H1 (cell line): Measurements from ENCODE around the gene NAV2. TPM values are rescaled to one million over a fixed set of nuclear protein-coding genes. Genes with fewer than 3 reads are reported as not detected.

Source experiments
- CTCF ChIA-PET: fragments of 300-600 bp; sonication (Branson Sonifier 250); formaldehyde crosslinking; loops from one replicate; lab custom pipeline; 2021; ENCODE audit not compliant: partially characterized antibody; lab: Charles Lee
- POLR2A ChIA-PET: fragments of 300-600 bp; sonication (Branson Sonifier 250); formaldehyde crosslinking; loops from one replicate; lab custom pipeline; 2021; ENCODE audit warnings: inconsistent platforms; ENCODE audit not compliant: partially characterized antibody; lab: Charles Lee
- DNase-seq, 2 experiments: peaks; one replicate each; pipeline versions ENCODE4 v3.0.0 to v3.0.0-alpha.2; 2010 to 2022; ENCODE audit warnings: low spot score in 2 of 2, low read depth in 1 of 2, mixed read lengths in 1 of 2
- FAIRE-seq: peaks from 2 replicates; lab custom pipeline; 2011; peaks lifted over from hg19 to GRCh38; lab: Jason Lieb, UNC
- H2AFZ ChIP-seq: 2 replicates; pipeline ENCODE4 v1.8.1; 2012; ENCODE audit warnings: low read length, inconsistent platforms
- H2AK5ac ChIP-seq: 2 replicates; pipeline ENCODE4 v1.6.1; 2013; ENCODE audit warnings: low read depth, low read length
- H2BK120ac ChIP-seq: replicated peaks from 2 replicates; pipeline ENCODE3; 2013; ENCODE audit warnings: low read depth, low read length, inconsistent platforms
- H2BK12ac ChIP-seq: 2 replicates; pipeline ENCODE4 v1.6.1; 2013; ENCODE audit warnings: low read depth, low read length
- H2BK15ac ChIP-seq: 2 replicates; pipeline ENCODE4 v1.6.1; 2013; ENCODE audit warnings: low read length
- H2BK20ac ChIP-seq: 2 replicates; pipeline ENCODE4 v1.6.1; 2013; ENCODE audit warnings: low read length
- H2BK5ac ChIP-seq: 2 replicates; pipeline ENCODE4 v1.6.1; 2013; ENCODE audit warnings: low read depth, low read length
- H3K14ac ChIP-seq: 2 replicates; pipeline ENCODE4 v1.6.1; 2013; ENCODE audit warnings: inconsistent platforms; ENCODE audit not compliant: insufficient read length
- H3K18ac ChIP-seq: 2 replicates; pipeline ENCODE4 v1.6.1; 2013; ENCODE audit warnings: low read length; ENCODE audit errors: extremely low read depth
- H3K23ac ChIP-seq: 2 replicates; pipeline ENCODE4 v1.6.1; 2013; ENCODE audit warnings: inconsistent platforms; ENCODE audit not compliant: insufficient read length
- H3K23me2 ChIP-seq: 2 replicates; pipeline ENCODE4 v1.6.1; 2013; ENCODE audit warnings: low read depth, low read length
- H3K27ac ChIP-seq: 2 replicates; pipeline ENCODE4 v1.6.1; 2011; ENCODE audit warnings: low read depth, low read length, inconsistent platforms
- H3K27me3 ChIP-seq, 4 experiments: replicated peaks in 1 of 4; 1 replicate in 1 of 4; 2 replicates in 3 of 4; pipeline versions ENCODE4 v1.6.1 to v1.8.1; 2011 to 2013; ENCODE audit warnings: low read length in 3 of 4, mild to moderate bottlenecking in 3 of 4, inconsistent platforms in 2 of 4, mixed read lengths in 2 of 4, moderate library complexity in 1 of 4; ENCODE audit not compliant: control insufficient read depth in 3 of 4, insufficient read depth in 3 of 4; ENCODE audit errors: extremely low read depth in 1 of 4
- H3K36me3 ChIP-seq, 4 experiments: 2 replicates each; pipeline versions ENCODE4 v1.6.1 to v1.8.1; 2011 to 2013; ENCODE audit warnings: mild to moderate bottlenecking in 4 of 4, low read length in 3 of 4, moderate library complexity in 2 of 4, control low read depth in 1 of 4, inconsistent platforms in 1 of 4; ENCODE audit not compliant: insufficient read depth in 4 of 4, control insufficient read depth in 2 of 4
- H3K4ac ChIP-seq: replicated peaks from 2 replicates; pipeline ENCODE3; 2013; ENCODE audit warnings: low read length, low read depth, mixed read lengths, inconsistent platforms; ENCODE audit not compliant: insufficient read length
- H3K4me1 ChIP-seq, 4 experiments: replicated peaks in 1 of 4; 1 replicate in 1 of 4; 2 replicates in 3 of 4; pipeline versions ENCODE4 v1.6.1 to v1.8.1; 2011 to 2013; ENCODE audit warnings: low read length in 3 of 4, inconsistent platforms in 2 of 4, mixed read lengths in 1 of 4; ENCODE audit not compliant: insufficient read depth in 4 of 4, control insufficient read depth in 3 of 4
- H3K4me2 ChIP-seq, 2 experiments: 2 replicates each; pipeline versions ENCODE4 v1.6.1 to v1.8.1; 2011 to 2013; ENCODE audit warnings: low read depth in 2 of 2, low read length in 2 of 2, control low read depth in 1 of 2, inconsistent platforms in 1 of 2, mild to moderate bottlenecking in 1 of 2; ENCODE audit not compliant: insufficient read depth in 1 of 2
- H3K4me3 ChIP-seq, 4 experiments: fragments of 200-600, 300-600 bp in 1 of 4; sonication (generic), shearing (Covaris generic), sonication (Bioruptor Twin) in 1 of 4; 2 replicates each; pipeline versions ENCODE4 v1.5.1 to v1.8.1; 2011 to 2016; ENCODE audit warnings: low read length in 4 of 4, low read depth in 3 of 4, control low read depth in 2 of 4, inconsistent platforms in 2 of 4, mild to moderate bottlenecking in 2 of 4, mixed read lengths in 1 of 4, moderate library complexity in 1 of 4; ENCODE audit not compliant: insufficient read depth in 2 of 4; ENCODE audit errors: extremely low read depth in 1 of 4
- H3K56ac ChIP-seq: replicated peaks from 2 replicates; pipeline ENCODE3; 2013; ENCODE audit warnings: low read depth, mild to moderate bottlenecking, mixed read lengths, low read length, inconsistent platforms; ENCODE audit not compliant: insufficient read length
- H3K79me1 ChIP-seq: 2 replicates; pipeline ENCODE4 v1.6.1; 2013; ENCODE audit warnings: low read depth, low read length, control low read depth
- H3K79me2 ChIP-seq, 2 experiments: 2 replicates each; pipeline versions ENCODE4 v1.6.1 to v1.8.1; 2012 to 2013; ENCODE audit warnings: low read length in 2 of 2, mild to moderate bottlenecking in 2 of 2, inconsistent platforms in 1 of 2; ENCODE audit not compliant: insufficient read depth in 2 of 2, control insufficient read depth in 1 of 2
- H3K9ac ChIP-seq, 4 experiments: replicated peaks in 1 of 4; 1 replicate in 1 of 4; 2 replicates in 3 of 4; pipeline versions ENCODE4 v1.6.1 to v1.8.1; 2011 to 2013; ENCODE audit warnings: low read depth in 3 of 4, low read length in 3 of 4, control low read depth in 2 of 4, mild to moderate bottlenecking in 2 of 4, moderate library complexity in 2 of 4, inconsistent platforms in 1 of 4; ENCODE audit errors: extremely low read depth in 1 of 4
- H3K9me3 ChIP-seq, 2 experiments: 2 replicates each; pipeline versions ENCODE4 v1.6.1 to v1.8.1; 2012 to 2013; ENCODE audit warnings: mild to moderate bottlenecking in 2 of 2, moderate library complexity in 2 of 2, control low read depth in 1 of 2, inconsistent platforms in 1 of 2, low read depth in 1 of 2, low read length in 1 of 2, mixed read lengths in 1 of 2; ENCODE audit not compliant: insufficient read depth in 2 of 2
- H4K20me1 ChIP-seq, 2 experiments: replicated peaks in 1 of 2; 2 replicates each; pipeline versions ENCODE3 to v1.8.1; 2011 to 2013; ENCODE audit warnings: inconsistent platforms in 2 of 2, low read length in 2 of 2, mild to moderate bottlenecking in 1 of 2; ENCODE audit not compliant: insufficient read depth in 2 of 2, control insufficient read depth in 1 of 2
- H4K5ac ChIP-seq: 2 replicates; pipeline ENCODE4 v1.6.1; 2013; ENCODE audit warnings: low read length, low read depth, mixed read lengths, inconsistent platforms; ENCODE audit not compliant: insufficient read length
- H4K8ac ChIP-seq: 2 replicates; pipeline ENCODE4 v1.8.0; 2013; ENCODE audit warnings: mild to moderate bottlenecking, moderate library complexity, low read length, inconsistent platforms; ENCODE audit not compliant: insufficient read depth; ENCODE audit errors: extremely low read depth
- H4K91ac ChIP-seq: replicated peaks from 2 replicates; pipeline ENCODE3; 2013; ENCODE audit warnings: low read length, mixed read lengths, inconsistent platforms; ENCODE audit not compliant: insufficient read length
- JUND ChIP-seq: IDR thresholded peaks from 2 replicates; pipeline ENCODE4 v1.6.1; 2011; ENCODE audit warnings: mild to moderate bottlenecking, improper control_type of control experiment, low read length
- NANOG ChIP-seq: IDR thresholded peaks from 2 replicates; pipeline ENCODE4 v1.6.1; 2011; ENCODE audit warnings: low read length, low read depth, mild to moderate bottlenecking, inconsistent platforms; ENCODE audit not compliant: insufficient read depth, poor library complexity, severe bottlenecking
- RAD21 ChIP-seq, 2 experiments: IDR thresholded peaks in 1 of 2; conservative IDR thresholded peaks in 1 of 2; 2 replicates each; pipeline ENCODE4 v1.6.1; 2011; ENCODE audit warnings: low read depth in 2 of 2, low read length in 2 of 2, improper control_type of control experiment in 1 of 2, inconsistent platforms in 1 of 2, mild to moderate bottlenecking in 1 of 2, moderate library complexity in 1 of 2
- SP1 ChIP-seq: IDR thresholded peaks from 2 replicates; pipeline ENCODE4 v1.6.1; 2011; ENCODE audit warnings: low read depth, low read length
- SP4 ChIP-seq: IDR thresholded peaks from 2 replicates; pipeline ENCODE4 v1.6.1; 2012; ENCODE audit warnings: low read length, inconsistent platforms
- SUZ12 ChIP-seq: fragments of 200-600 bp; sonication (generic); IDR thresholded peaks from 2 replicates; pipeline ENCODE4 v1.6.1; 2012; ENCODE audit warnings: mild to moderate bottlenecking, inconsistent platforms, low read length, moderate library complexity, mixed read lengths
- ZNF274 ChIP-seq: IDR thresholded peaks from 2 replicates; pipeline ENCODE4 v1.7.0; 2012; ENCODE audit warnings: low read length, borderline replicate concordance; ENCODE audit errors: extremely low read depth
- WGBS, 2 experiments: shearing (Covaris generic) in 1 of 2; methylation state at CpG; one replicate each; pipeline versions ENCODE4 v1.1.6 to v1.1.7; 2013 to 2015; ENCODE audit warnings: low lambda C conversion rate in 2 of 2, mixed read lengths in 2 of 2, inconsistent platforms in 1 of 2, low coverage in 1 of 2, missing lambda C conversion rate in 1 of 2; ENCODE audit not compliant: insufficient replicate concordance in 2 of 2, insufficient coverage in 1 of 2, insufficient read length in 1 of 2; ENCODE audit errors: extremely low coverage in 1 of 2, missing lambda C conversion rate in 1 of 2; 5-methylcytosine and 5-hydroxymethylcytosine counted together
- polyA plus RNA-seq, 7 experiments: library from polyadenylated mRNA; depleted of rRNA in 3 of 7; stranded (reverse) in 5 of 7; unstranded in 2 of 7; fragments of >200 nt in 5 of 7; fragments of 200-250 nt in 2 of 7; gene quantifications; 1 replicate in 5 of 7; 2 replicates in 1 of 7; 4 replicates in 1 of 7; pipeline versions ENCODE4 v1.2.1 to v1.2.3, GENCODE V29; 2011 to 2013; ENCODE audit warnings: missing spikeins in 2 of 7, mixed read lengths in 2 of 7
- total RNA-seq: library from RNA; stranded (reverse); fragmentation: NEBNext Ultra II Directional; extraction: Animal tissue kit (Norgen Biotek cat#: 25700); gene quantifications from 2 replicates; pipeline ENCODE4 v1.2.1, GENCODE V29; 2021

Gene NAV2
- total and polyA plus RNA-seq, 2 of the 8 experiments (the other 6 are each of a cell fraction or from before 2014, with no cell fraction given) = 35.6 to 73.6 TPM

- Histone ChIP-seq H4K20me1 (no peaks in the 10 kb centered on the region), H4K5ac (no peak overlapping the region), H2AFZ (no peak overlapping the region), H3K27me3 (peaks cover 8 to 24% (median 17%) of the 10 kb centered on the region in 4 experiments), H2AK5ac (no peak overlapping the region), H3K79me1 (no peaks in the 10 kb centered on the region), H3K14ac (no peak overlapping the region), H2BK120ac (no peak overlapping the region), H3K79me2 (no peaks in the 10 kb centered on the region), H3K18ac (no peak overlapping the region; the same call in 1 of the 2 replicates), H2BK12ac (no peak overlapping the region), H3K9me3 (no peaks in the 10 kb centered on the region), H3K23ac (no peak overlapping the region), H3K23me2 (peaks cover 7% of the 10 kb centered on the region; the same call in 1 of the 2 replicates), H3K4me3 (peak overlapping the region in 1 of 4 experiments; percentile 65; a peak in 1 of 8 replicates), H3K56ac (no peak overlapping the region), H3K9ac (no peak overlapping the region), H4K91ac (no peak overlapping the region), H2BK15ac (no peak overlapping the region), H2BK20ac (no peak overlapping the region), H3K4ac (no peak overlapping the region), H2BK5ac (no peak overlapping the region), H3K4me2 (peak overlapping the region; percentile 80 to 95; a peak in 2 of 4 replicates), H3K4me1 (peaks cover 0 to 5% (median 4%) of the 10 kb centered on the region in 4 experiments; a peak in 5 of 7 replicates), H4K8ac (no peak overlapping the region), H3K27ac (no peak overlapping the region), H3K36me3 (no peaks in the 10 kb centered on the region)
- DNase-seq (no peak), FAIRE-seq (no peak)
- ChIA-PET POLR2A (interaction anchor here (1.8 kb wide), 1 partner anchor 9 kb away, joined by 4 read pairs; no protein-coding TSS in a partner anchor), CTCF (interaction anchor here (0.6 to 7.4 kb wide), 50 partner anchors 8 to 579 kb away, joined by 3 to 102 read pairs (median 4); partner anchors contain the start of gene DBX1)
- WGBS, 2 experiments = 61% methylated on average over 8 of the region's 8 CpGs; no CpG with 5 or more reads in 1 of the 2 experiments
- TF ChIP-seq SUZ12 (no peak), JUND (no peak), NANOG (no peak), ZNF274 (no peak), SP4 (no peak), SP1 (no peak), RAD21 (IDR thresholded peaks at IDR 0.05 in 1 of 2, conservative IDR thresholded peaks at IDR 0.05 in 1 of 2; ENCODE audit: low read depth in 2 of 2, low read length in 2 of 2) (no peak)
Observed at GRCh38 chr11:20132667-20133039, 420.0 kb downstream of the NAV2 start.
